ENCODE results near the gene EPS8L3. TPM values are rescaled to one million over a fixed set of nuclear protein-coding genes. Genes with fewer than 3 reads are reported as not detected.
"Not testable (repeated sequence)": the region's sequence is repeated elsewhere in the genome, so short reads cannot be mapped to it uniquely, and the experiment has no call there.

Gene EPS8L3
- total RNA-seq, 4 donors from 2014 or later: not detected

GRCh38 chr1:109760581-109761226 lies 3.0 kb downstream of the EPS8L3 start:
- no peaks in the 10 kb centered on the region for H3K36me3 ChIP-seq
- H3K9me3 ChIP-seq: no peaks in the 10 kb centered on the region
- TF ChIP-seq POLR2AphosphoS5 (IDR thresholded peaks at IDR 0.05) (no peak), EP300 (IDR thresholded peaks at IDR 0.05) (no peak), POLR2A (IDR thresholded peaks at IDR 0.05) (no peak), CTCF (IDR thresholded peaks at IDR 0.05) (no peak)
- no peaks in the 10 kb centered on the region for H3K27me3 ChIP-seq
- 93% methylated on average over 6 of the region's 7 CpGs for WGBS
- no peak overlapping the region for H3K4me3 ChIP-seq
- peaks cover 8% of the 10 kb centered on the region for H3K4me1 ChIP-seq
- no peak overlapping the region for H3K27ac ChIP-seq
- DNase-seq (ENCODE audit: low spot score in 2 of 2): peak in 1 of 2 donors; percentile 49

- H3K36me3 ChIP-seq: no peaks in the 10 kb centered on the region
- H3K27me3 ChIP-seq: no peaks in the 10 kb centered on the region
- no peaks in the 10 kb centered on the region for H3K9me3 ChIP-seq
- TF ChIP-seq POLR2AphosphoS5 (IDR thresholded peaks at IDR 0.05): no peak
- no peak for TF ChIP-seq CTCF (IDR thresholded peaks at IDR 0.05)
- TF ChIP-seq EP300 (IDR thresholded peaks at IDR 0.05): no peak
- no peak for TF ChIP-seq POLR2A (IDR thresholded peaks at IDR 0.05)
- 92% methylated on average over 10 of the region's 11 CpGs for WGBS
- no peak overlapping the region for H3K27ac ChIP-seq
- peaks cover 8% of the 10 kb centered on the region for H3K4me1 ChIP-seq
- H3K4me3 ChIP-seq: no peak overlapping the region
- peak; percentile 59 to 76 for DNase-seq (ENCODE audit: low spot score in 2 of 2)
Observed at GRCh38 chr1:109759513-109760334, 4.0 kb downstream of the EPS8L3 start.

- Histone ChIP-seq H3K36me3 (no peaks in the 10 kb centered on the region), H3K4me1 (no peaks in the 10 kb centered on the region), H3K27ac (no peak overlapping the region), H3K4me3 (no peak overlapping the region), H3K27me3 (no peaks in the 10 kb centered on the region), H3K9me3 (no peaks in the 10 kb centered on the region)
- 92% methylated on average over 13 of the region's 13 CpGs for WGBS
- TF ChIP-seq POLR2AphosphoS5 (IDR thresholded peaks at IDR 0.05) (no peak), EP300 (IDR thresholded peaks at IDR 0.05) (no peak), CTCF (IDR thresholded peaks at IDR 0.05) (no peak), POLR2A (IDR thresholded peaks at IDR 0.05) (no peak)
- DNase-seq (ENCODE audit: low spot score in 2 of 2): peak; percentile 50 to 76
Observed at GRCh38 chr1:109757936-109758786, 5.6 kb downstream of the EPS8L3 start.

- Histone ChIP-seq H3K27ac (no peak overlapping the region), H3K27me3 (no peaks in the 10 kb centered on the region), H3K4me3 (no peak overlapping the region), H3K36me3 (no peaks in the 10 kb centered on the region), H3K9me3 (no peaks in the 10 kb centered on the region), H3K4me1 (no peaks in the 10 kb centered on the region)
- TF ChIP-seq POLR2AphosphoS5 (IDR thresholded peaks at IDR 0.05): no peak
- TF ChIP-seq CTCF (IDR thresholded peaks at IDR 0.05): no peak
- no peak for TF ChIP-seq POLR2A (IDR thresholded peaks at IDR 0.05)
- TF ChIP-seq EP300 (IDR thresholded peaks at IDR 0.05): no peak
- WGBS: 95% methylated on average over 7 of the region's 7 CpGs
- peak in 1 of 2 donors; percentile 65 for DNase-seq (ENCODE audit: low spot score in 2 of 2)
Observed at GRCh38 chr1:109756848-109757521, 6.7 kb downstream of the EPS8L3 start.

- not testable (repeated sequence) for H3K36me3 ChIP-seq, H3K27ac ChIP-seq, H3K4me1 ChIP-seq, H3K9me3 ChIP-seq, H3K27me3 ChIP-seq, H3K4me3 ChIP-seq
- 90% methylated on average over 5 of the region's 5 CpGs for WGBS
- DNase-seq (ENCODE audit: low spot score in 2 of 2): peak in 1 of 2 donors; percentile 31
Observed at GRCh38 chr1:109756325-109756724, 7.4 kb downstream of the EPS8L3 start.

Data from suprapubic skin (tissue), 4 donors.